Right lobe of liver (tissue), 6 donors: Measurements from ENCODE around the gene STH. TPM values are rescaled to one million over a fixed set of nuclear protein-coding genes. Genes with fewer than 3 reads are reported as not detected.

Experiments used
- ATAC-seq, 4 donors: fragments of 200-7000 bp; cut with Tn5 transposase; one replicate each; pipeline ENCODE4 v1.9.1; 2020; ENCODE audit warnings: mild to moderate bottlenecking in 4 of 4, moderate library complexity in 4 of 4
- DNase-seq, 3 donors: peaks; one replicate each; pipeline ENCODE4 v3.0.0-alpha.2; 2020
- H3K27ac ChIP-seq, 3 donors: fragments of 200-600 bp; one replicate each; pipeline ENCODE4 v1.8.0; 2022
- H3K27me3 ChIP-seq, 2 donors: fragments of 200-600 bp; one replicate each; pipeline ENCODE4 v1.8.0; 2022
- H3K36me3 ChIP-seq, 4 donors: fragments of 200-600 bp; sonication (generic) in 1 of 4; one replicate each; pipeline versions ENCODE4 v1.5.1 to v1.8.0; 2017 to 2022; ENCODE audit warnings: control low read depth in 1 of 4
- H3K4me1 ChIP-seq, 4 donors: fragments of 200-600 bp; sonication (generic) in 1 of 4; one replicate each; pipeline versions ENCODE4 v1.5.1 to v1.8.0; 2017 to 2022; ENCODE audit warnings: control low read depth in 1 of 4
- H3K4me3 ChIP-seq, 3 donors: fragments of 200-600 bp; one replicate each; pipeline ENCODE4 v1.8.0; 2022
- H3K9me3 ChIP-seq, 4 donors: fragments of 200-600 bp; sonication (generic) in 1 of 4; one replicate each; pipeline versions ENCODE4 v1.5.1 to v1.8.0; 2017 to 2022; ENCODE audit warnings: control low read depth in 1 of 4
- CTCF ChIP-seq, 4 donors: fragments of 200-600 bp in 3 of 4; fragments of 450-650 bp in 1 of 4; IDR thresholded peaks; one replicate each; pipeline versions ENCODE4 v1.5.1 to v1.8.0; 2016 to 2022; ENCODE audit warnings: antibody characterized with exemption in 4 of 4, mild to moderate bottlenecking in 2 of 4
- POLR2A ChIP-seq: fragments of 450-650 bp; IDR thresholded peaks from one replicate; pipeline ENCODE4 v1.6.1; 2017; ENCODE audit warnings: antibody characterized with exemption, mild to moderate bottlenecking
- whole genome bisulfite sequencing: methylation state at CpG from one replicate; pipeline ENCODE4 v1.1.6; 2018; ENCODE audit warnings: low coverage, low lambda C conversion rate; ENCODE audit not compliant: insufficient coverage; ENCODE audit errors: missing lambda C conversion rate; 5-methylcytosine and 5-hydroxymethylcytosine counted together
- intact Hi-C, 2 donors: fragments of 100-400 bp; cut with DNase I; formaldehyde crosslinking; loops; one replicate each; pipeline versions ENCODE4 v1.11.2 to v1.14.1; 2022
- total RNA-seq, 6 experiments: library from RNA; depleted of rRNA in 2 of 6; stranded (reverse); fragments of >200 nt in 2 of 6; fragmentation: NEBNext Ultra II Directional in 3 of 6; extraction: Animal tissue kit (Norgen Biotek cat#: 25700) in 3 of 6; gene quantifications; one replicate each; pipeline versions ENCODE4 v1.1.0 to v1.2.4, GENCODE V29; 2016 to 2023
- donor health status: DM: no; HTN: yes; CAD: no.
- donor health status: DM: no; HTN: no; CAD: no.
- donor health status: DM: no; HTN: no; CAD: no.
- donor health status: DM: no; HTN: yes; CAD: no.
- donor health status: DM: no; HTN: yes; CAD: no.

Gene STH
- total RNA-seq, 6 experiments from 2014 or later: not detected

GRCh38 chr17:45995627-45996270 is 3.3 kb upstream of the STH start:
- ATAC-seq (peak in 1 of 4 donors; percentile 18), DNase-seq (no peak)
- 60% methylated on average over 3 of the region's 14 CpGs for WGBS
- Histone ChIP-seq H3K4me1 (no peaks in the 10 kb centered on the region), H3K27ac (no peak overlapping the region), H3K36me3 (no peaks in the 10 kb centered on the region), H3K4me3 (no peak overlapping the region), H3K9me3 (no peaks in the 10 kb centered on the region), H3K27me3 (no peaks in the 10 kb centered on the region)
- TF ChIP-seq POLR2A (no peak), CTCF (IDR thresholded peaks at IDR 0.05) (no peak)
- intact Hi-C loops: no loop called here

- no peak for TF ChIP-seq CTCF (IDR thresholded peaks at IDR 0.05)
- TF ChIP-seq POLR2A: no peak
- intact Hi-C loops: no loop called here
- DNase-seq (no peak), ATAC-seq (no peak)
- H3K4me1 ChIP-seq: no peaks in the 10 kb centered on the region
- no peaks in the 10 kb centered on the region for H3K36me3 ChIP-seq
- H3K9me3 ChIP-seq: no peaks in the 10 kb centered on the region
- WGBS: 76% methylated on average over 11 of the region's 31 CpGs
- H3K4me3 ChIP-seq: no peak overlapping the region
- H3K27ac ChIP-seq: no peak overlapping the region
- H3K27me3 ChIP-seq: no peaks in the 10 kb centered on the region
These were observed 2.6 kb upstream of the STH start for GRCh38 chr17:45996282-45996937.

DNA sequence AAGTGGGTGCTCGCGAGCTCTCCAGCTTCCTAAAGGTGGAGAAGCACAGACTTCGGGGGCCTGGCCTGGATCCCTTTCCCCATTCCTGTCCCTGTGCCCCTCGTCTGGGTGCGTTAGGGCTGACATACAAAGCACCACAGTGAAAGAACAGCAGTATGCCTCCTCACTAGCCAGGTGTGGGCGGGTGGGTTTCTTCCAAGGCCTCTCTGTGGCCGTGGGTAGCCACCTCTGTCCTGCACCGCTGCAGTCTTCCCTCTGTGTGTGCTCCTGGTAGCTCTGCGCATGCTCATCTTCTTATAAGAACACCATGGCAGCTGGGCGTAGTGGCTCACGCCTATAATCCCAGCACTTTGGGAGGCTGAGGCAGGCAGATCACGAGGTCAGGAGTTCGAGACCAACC is 1.9 kb upstream of the STH start:
- Histone ChIP-seq H3K27ac (no peak overlapping the region), H3K36me3 (no peaks in the 10 kb centered on the region), H3K9me3 (no peaks in the 10 kb centered on the region), H3K27me3 (no peaks in the 10 kb centered on the region), H3K4me1 (no peaks in the 10 kb centered on the region), H3K4me3 (no peak overlapping the region)
- intact Hi-C loops: no loop called here
- TF ChIP-seq CTCF (IDR thresholded peaks at IDR 0.05) (no peak), POLR2A (no peak)
- WGBS: 92% methylated on average over 9 of the region's 13 CpGs
- no peak for ATAC-seq
- DNase-seq: no peak

GRCh38 chr17:45997624-45998023 is 1.4 kb upstream of the STH start:
- no peak overlapping the region for H3K27ac ChIP-seq
- WGBS: 68% methylated on average over 8 of the region's 9 CpGs
- ATAC-seq (no peak), DNase-seq (no peak)
- intact Hi-C loops: no loop called here
- H3K4me3 ChIP-seq: no peak overlapping the region
- TF ChIP-seq POLR2A (no peak), CTCF (IDR thresholded peaks at IDR 0.05) (no peak)
- no peaks in the 10 kb centered on the region for H3K36me3 ChIP-seq
- H3K9me3 ChIP-seq: no peaks in the 10 kb centered on the region
- H3K27me3 ChIP-seq: no peaks in the 10 kb centered on the region
- H3K4me1 ChIP-seq: no peaks in the 10 kb centered on the region
